ENCODE measurements around the gene DYSF.

DYSF gene

GRCh38 chr2:71662665-71663394 lies 209.5 kb downstream of the DYSF start:
- Mint-ChIP-seq H3K4me1 (no peaks in the 10 kb centered on the region), H3K4me3 (no peak overlapping the region), H3K36me3 (peaks cover 2% of the 10 kb centered on the region), H3K27me3 (peaks cover 1% of the 10 kb centered on the region), H3K9me3 (peaks cover 8% of the 10 kb centered on the region), H3K27ac (no peak overlapping the region)
- no peak for DNase-seq (ENCODE audit: low spot score in 2 of 2)
- ATAC-seq (ENCODE audit: low read depth), result no peak

DNA sequence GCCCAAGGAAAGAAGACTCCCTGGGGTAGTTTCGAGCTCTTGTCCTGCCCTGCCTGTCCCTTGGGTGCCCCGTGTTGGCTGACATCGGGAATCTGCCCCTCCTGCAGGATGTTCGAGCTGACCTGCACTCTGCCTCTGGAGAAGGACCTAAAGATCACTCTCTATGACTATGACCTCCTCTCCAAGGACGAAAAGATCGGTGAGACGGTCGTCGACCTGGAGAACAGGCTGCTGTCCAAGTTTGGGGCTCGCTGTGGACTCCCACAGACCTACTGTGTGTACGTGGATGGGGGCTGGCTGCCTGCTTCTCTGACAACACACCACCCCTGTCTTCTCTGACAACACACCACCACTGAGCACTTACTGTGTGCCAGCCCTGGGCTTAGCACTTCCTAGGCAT lies 210.8 kb downstream of the DYSF start:
- no peak for ATAC-seq (ENCODE audit: low read depth)
- H3K36me3 Mint-ChIP-seq, result no peaks in the 10 kb centered on the region

DNA sequence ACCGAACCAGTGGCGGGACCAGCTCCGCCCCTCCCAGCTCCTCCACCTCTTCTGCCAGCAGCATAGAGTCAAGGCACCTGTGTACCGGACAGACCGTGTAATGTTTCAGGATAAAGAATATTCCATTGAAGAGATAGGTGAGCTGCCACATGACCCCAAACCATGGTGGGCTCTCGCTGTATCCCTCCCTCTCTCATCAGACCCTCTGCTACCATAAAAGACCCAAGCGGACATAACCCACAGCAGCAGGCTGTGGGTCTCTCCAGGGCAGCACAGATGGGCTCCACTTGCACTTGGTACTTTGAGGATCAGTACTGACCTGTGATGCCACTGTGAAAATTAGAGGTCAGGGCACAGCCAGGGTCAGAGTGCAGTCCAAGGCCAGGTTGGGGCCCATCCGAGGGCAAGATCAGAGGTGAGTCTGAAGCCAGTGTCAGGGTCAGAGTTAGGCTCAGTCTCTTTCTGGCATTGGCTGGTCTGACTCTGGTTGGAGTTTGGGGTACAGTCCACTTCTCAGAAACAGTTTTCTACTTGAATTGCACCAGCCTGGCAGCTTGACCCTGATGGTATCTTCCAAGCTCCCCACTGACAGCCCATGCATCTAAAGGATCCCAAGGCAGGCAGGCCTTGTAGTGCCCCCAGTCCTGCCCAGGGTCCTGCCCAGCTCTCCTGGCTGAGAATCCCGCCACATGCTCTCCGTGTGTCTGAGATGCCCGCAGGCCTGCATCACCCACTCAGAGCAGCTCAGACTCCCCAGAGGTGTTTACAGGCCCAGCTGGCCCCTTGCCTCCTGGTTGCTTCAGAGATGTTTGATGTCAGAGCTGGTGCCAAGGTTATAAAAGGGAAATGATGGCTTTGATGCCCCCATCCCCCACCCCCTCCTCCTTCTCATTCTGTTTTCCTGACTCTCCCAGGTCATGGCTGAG lies 212.1 kb downstream of the DYSF start:
- Mint-ChIP-seq H3K4me3 (no peak overlapping the region), H3K27ac (no peak overlapping the region), H3K4me1 (no peaks in the 10 kb centered on the region), H3K36me3 (no peaks in the 10 kb centered on the region), H3K27me3 (peaks cover 9% of the 10 kb centered on the region), H3K9me3 (no peaks in the 10 kb centered on the region)
- no peak for ATAC-seq (ENCODE audit: low read depth)
- DNase-seq (ENCODE audit: low spot score in 2 of 2), result no peak

More for the DNA sequence above, 210.8 kb downstream of the DYSF start:
- H3K27ac Mint-ChIP-seq, result no peak overlapping the region
- H3K4me1 Mint-ChIP-seq, result no peaks in the 10 kb centered on the region
- peaks cover 3% of the 10 kb centered on the region for H3K9me3 Mint-ChIP-seq
- peaks cover 1% of the 10 kb centered on the region for H3K27me3 Mint-ChIP-seq
- DNase-seq (ENCODE audit: low spot score in 2 of 2), result no peak
- no peak overlapping the region for H3K4me3 Mint-ChIP-seq

GRCh38 chr2:71666094-71666474 lies 212.7 kb downstream of the DYSF start:
- H3K4me3 Mint-ChIP-seq, result no peak overlapping the region
- H3K4me1 Mint-ChIP-seq, result no peaks in the 10 kb centered on the region
- peaks cover 9% of the 10 kb centered on the region for H3K27me3 Mint-ChIP-seq
- H3K9me3 Mint-ChIP-seq, result no peaks in the 10 kb centered on the region
- DNase-seq (ENCODE audit: low spot score in 2 of 2), result no peak
- H3K36me3 Mint-ChIP-seq, result no peaks in the 10 kb centered on the region
- ATAC-seq (ENCODE audit: low read depth), result no peak
- H3K27ac Mint-ChIP-seq, result no peak overlapping the region

- H3K9me3 Mint-ChIP-seq, result no peaks in the 10 kb centered on the region
- DNase-seq (ENCODE audit: low spot score in 2 of 2) (no peak), ATAC-seq (ENCODE audit: low read depth) (no peak)
- H3K27ac Mint-ChIP-seq, result no peak overlapping the region
- no peaks in the 10 kb centered on the region for H3K36me3 Mint-ChIP-seq
- H3K27me3 Mint-ChIP-seq, result peaks cover 15% of the 10 kb centered on the region
- H3K4me3 Mint-ChIP-seq, result no peak overlapping the region
- H3K4me1 Mint-ChIP-seq, result no peaks in the 10 kb centered on the region
Observed at GRCh38 chr2:71667256-71668182, 214.2 kb downstream of the DYSF start.

DNA sequence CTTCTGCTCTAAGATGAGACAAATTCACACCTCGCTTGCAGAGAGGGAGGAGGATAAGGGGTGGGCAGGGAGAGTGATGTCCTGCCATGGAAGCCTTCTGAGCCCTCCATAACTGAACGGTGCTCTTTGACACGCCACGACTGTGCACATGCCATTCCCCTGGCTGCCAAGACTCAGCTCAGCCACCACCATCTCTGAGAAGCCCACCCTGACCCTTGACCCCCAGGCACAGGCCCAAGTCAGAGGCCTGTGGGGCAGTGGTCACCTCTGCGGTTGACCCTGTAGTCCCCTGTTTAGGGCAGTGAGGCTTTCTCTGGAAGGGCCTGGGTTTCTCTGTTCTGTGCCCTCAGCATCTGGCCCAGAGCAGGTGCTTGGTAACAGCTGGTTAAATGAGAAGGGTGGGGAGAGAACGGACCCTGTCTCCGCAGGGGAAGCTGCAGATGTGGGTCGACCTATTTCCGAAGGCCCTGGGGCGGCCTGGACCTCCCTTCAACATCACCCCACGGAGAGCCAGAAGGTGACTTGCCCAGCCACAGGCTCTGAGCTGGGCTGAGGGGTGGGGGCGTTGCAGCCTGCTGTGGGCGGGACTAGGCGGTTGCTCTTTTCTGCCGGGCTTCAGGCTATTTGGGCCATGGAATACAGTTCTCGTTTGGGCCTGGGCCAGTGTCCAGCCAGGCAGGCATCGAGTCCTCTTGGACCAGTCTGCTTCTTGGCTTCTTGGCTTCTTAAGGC lies 215.1 kb downstream of the DYSF start:
- H3K27me3 Mint-ChIP-seq, result peaks cover 15% of the 10 kb centered on the region
- H3K27ac Mint-ChIP-seq, result no peak overlapping the region
- no peaks in the 10 kb centered on the region for H3K9me3 Mint-ChIP-seq
- H3K4me3 Mint-ChIP-seq, result no peak overlapping the region
- no peaks in the 10 kb centered on the region for H3K36me3 Mint-ChIP-seq
- DNase-seq (ENCODE audit: low spot score in 2 of 2) (no peak), ATAC-seq (ENCODE audit: low read depth) (no peak)
- no peaks in the 10 kb centered on the region for H3K4me1 Mint-ChIP-seq

GRCh38 chr2:71669058-71669456 lies 215.7 kb downstream of the DYSF start:
- Mint-ChIP-seq H3K9me3 (no peaks in the 10 kb centered on the region), H3K4me1 (no peaks in the 10 kb centered on the region), H3K27ac (no peak overlapping the region), H3K36me3 (no peaks in the 10 kb centered on the region), H3K4me3 (no peak overlapping the region), H3K27me3 (peaks cover 15% of the 10 kb centered on the region)
- ATAC-seq (ENCODE audit: low read depth) (no peak), DNase-seq (ENCODE audit: low spot score in 2 of 2) (no peak)

GRCh38 chr2:71669628-71670429 lies 216.5 kb downstream of the DYSF start:
- DNase-seq (ENCODE audit: low spot score in 2 of 2), result no peak
- peaks cover 15% of the 10 kb centered on the region for H3K27me3 Mint-ChIP-seq
- H3K36me3 Mint-ChIP-seq, result no peaks in the 10 kb centered on the region
- no peaks in the 10 kb centered on the region for H3K9me3 Mint-ChIP-seq
- no peak for ATAC-seq (ENCODE audit: low read depth)
- no peak overlapping the region for H3K27ac Mint-ChIP-seq
- no peak overlapping the region for H3K4me3 Mint-ChIP-seq
- H3K4me1 Mint-ChIP-seq, result no peaks in the 10 kb centered on the region

DNA sequence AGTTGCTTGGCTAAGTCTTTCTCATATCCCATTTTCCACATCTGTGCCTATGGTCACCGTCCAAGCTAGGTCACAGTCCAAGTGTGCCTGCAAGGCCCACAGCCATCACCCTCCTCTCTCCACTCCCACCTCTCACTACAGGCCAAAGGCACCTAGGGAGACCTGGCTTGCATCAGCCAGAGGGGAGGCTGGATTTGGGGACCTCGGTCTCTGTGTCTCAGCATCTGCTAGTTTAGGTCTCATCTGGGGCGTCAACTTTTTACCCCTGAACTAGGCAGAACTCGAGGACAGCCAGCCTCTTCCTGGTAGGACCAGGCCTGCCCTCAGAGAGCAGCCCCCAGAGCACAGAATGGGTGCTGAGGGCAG lies 217.1 kb downstream of the DYSF start:
- DNase-seq (ENCODE audit: low spot score in 2 of 2), result no peak
- Mint-ChIP-seq H3K27me3 (peaks cover 15% of the 10 kb centered on the region), H3K9me3 (no peaks in the 10 kb centered on the region), H3K27ac (no peak overlapping the region), H3K4me3 (no peak overlapping the region), H3K36me3 (no peaks in the 10 kb centered on the region), H3K4me1 (no peaks in the 10 kb centered on the region)
- ATAC-seq (ENCODE audit: low read depth), result no peak

GRCh38 chr2:71671203-71671854 lies 218.0 kb downstream of the DYSF start:
- peaks cover 15% of the 10 kb centered on the region for H3K27me3 Mint-ChIP-seq
- ATAC-seq (ENCODE audit: low read depth), result no peak
- no peaks in the 10 kb centered on the region for H3K4me1 Mint-ChIP-seq
- no peak for DNase-seq (ENCODE audit: low spot score in 2 of 2)
- no peak overlapping the region for H3K4me3 Mint-ChIP-seq
- no peak overlapping the region for H3K27ac Mint-ChIP-seq
- no peaks in the 10 kb centered on the region for H3K36me3 Mint-ChIP-seq
- no peaks in the 10 kb centered on the region for H3K9me3 Mint-ChIP-seq

- Mint-ChIP-seq H3K4me1 (no peaks in the 10 kb centered on the region), H3K9me3 (no peaks in the 10 kb centered on the region), H3K36me3 (no peaks in the 10 kb centered on the region), H3K27ac (no peak overlapping the region), H3K27me3 (peaks cover 16% of the 10 kb centered on the region), H3K4me3 (no peak overlapping the region)
- DNase-seq (ENCODE audit: low spot score in 2 of 2), result no peak
- ATAC-seq (ENCODE audit: low read depth), result no peak
Observed at GRCh38 chr2:71671895-71672825, 218.8 kb downstream of the DYSF start.

Data from memory B cell (primary cell).